Measurements from ENCODE around the gene CABP7.

The CABP7 gene

DNA sequence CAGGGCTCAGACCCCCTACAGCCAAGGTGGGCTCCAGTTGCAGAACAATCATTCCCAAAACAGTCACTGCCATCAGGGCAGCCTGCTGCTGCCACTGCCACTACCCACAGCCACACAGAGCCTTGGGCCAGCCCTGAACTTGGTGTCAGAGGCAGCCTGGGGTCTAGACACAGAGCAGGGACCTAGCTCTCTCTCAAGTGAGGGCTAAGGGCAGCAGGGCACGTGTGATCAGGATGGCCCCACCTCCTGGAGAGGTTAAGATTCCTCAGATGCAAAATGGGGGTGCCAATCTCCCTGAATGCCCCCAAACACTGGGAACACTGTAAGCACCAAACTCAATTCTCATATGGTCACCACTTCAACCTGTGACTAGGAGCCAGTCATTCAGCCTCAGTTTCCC, 15.6 kb downstream of the CABP7 start:
- no peak for DNase-seq (ENCODE audit: low read depth)
- no peak for TF ChIP-seq CTCF (IDR thresholded peaks at IDR 0.05; ENCODE audit: low read depth, low read length, missing control alignments)
- no peak overlapping the region for H3K4me3 ChIP-seq (ENCODE audit: low read depth, low read length)

DNA sequence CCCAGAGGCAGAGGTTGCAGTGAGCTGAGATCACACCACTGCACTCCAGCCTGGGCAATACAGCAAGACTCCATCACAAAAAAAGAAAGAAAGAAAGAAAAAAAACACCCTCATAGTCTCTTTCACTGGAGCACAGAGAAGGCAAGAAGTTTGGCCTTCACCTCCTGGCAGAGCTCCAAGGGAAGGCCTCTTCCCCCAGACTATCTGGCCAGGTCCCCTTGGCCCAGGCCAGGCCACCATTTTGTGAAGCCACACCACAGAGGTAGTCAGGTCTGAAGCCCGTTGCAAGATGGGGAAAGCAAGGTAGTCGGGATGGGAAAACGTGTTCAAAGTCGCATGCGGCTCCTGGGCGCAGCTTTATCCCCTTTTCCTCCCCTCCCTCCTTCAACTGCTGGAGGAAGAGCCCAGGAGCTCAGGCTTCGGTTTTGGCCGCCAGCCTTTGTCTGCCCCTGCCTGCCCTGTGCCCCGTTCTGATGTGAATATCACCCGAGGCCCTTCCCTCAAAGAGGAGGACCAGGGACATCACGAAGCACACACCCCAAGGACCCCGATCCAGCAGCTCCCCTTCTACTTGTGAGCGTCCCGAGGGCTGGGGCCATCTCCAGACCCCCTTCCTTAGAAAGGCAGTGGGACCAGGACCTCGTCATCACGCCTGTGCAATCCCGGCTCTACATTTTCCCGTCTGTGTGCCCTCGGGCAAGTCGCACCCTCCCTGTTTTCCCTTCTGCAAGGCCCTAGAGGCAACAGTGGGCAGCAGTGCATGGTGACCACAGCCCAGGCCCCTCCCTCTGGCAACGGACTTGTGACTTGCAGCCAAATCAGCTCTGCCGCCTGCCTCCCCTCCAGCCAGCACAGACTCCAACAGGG, 17.7 kb downstream of the CABP7 start:
- no peak overlapping the region for H3K4me3 ChIP-seq (ENCODE audit: low read depth, low read length)
- no peak for DNase-seq (ENCODE audit: low read depth)
- no peak for TF ChIP-seq CTCF (IDR thresholded peaks at IDR 0.05; ENCODE audit: low read depth, low read length, missing control alignments)

DNA sequence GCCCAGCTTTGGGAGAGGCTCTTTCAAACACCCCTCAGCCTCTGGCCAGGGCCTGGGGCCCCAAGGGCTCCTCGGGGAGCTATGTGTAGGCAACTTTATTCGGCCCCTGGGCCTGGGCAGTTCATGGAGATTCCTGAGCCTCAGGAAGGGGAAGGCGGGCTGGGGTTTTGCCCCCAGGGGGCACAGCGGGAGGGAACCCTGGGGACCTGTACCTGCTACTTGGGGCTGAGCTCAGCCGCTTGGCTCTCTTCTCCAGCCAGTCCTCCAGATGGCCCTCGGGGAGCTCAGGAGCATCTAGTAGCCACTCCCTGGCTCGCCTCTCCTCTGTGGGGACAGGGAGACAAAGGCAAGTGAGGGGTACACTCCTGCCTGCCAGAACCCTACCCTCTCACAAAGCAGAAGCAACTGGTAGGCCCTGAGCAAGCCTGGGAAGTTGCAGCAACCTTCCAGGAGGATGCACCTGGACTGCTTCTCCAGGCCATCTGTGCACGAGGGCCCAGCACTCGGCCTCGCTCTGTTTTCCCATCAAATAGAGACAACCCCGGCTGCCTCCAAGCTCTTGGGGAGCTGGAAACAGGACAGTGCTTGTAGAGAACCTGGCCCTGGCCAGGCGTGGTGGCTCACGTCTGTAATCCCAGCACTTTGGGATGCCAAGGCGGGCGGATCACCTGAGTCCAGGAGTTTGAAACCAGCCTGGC, 18.5 kb downstream of the CABP7 start:
- DNase-seq (ENCODE audit: low read depth), result no peak
- no peak overlapping the region for H3K4me3 ChIP-seq (ENCODE audit: low read depth, low read length)
- TF ChIP-seq CTCF (IDR thresholded peaks at IDR 0.05; ENCODE audit: low read depth, low read length, missing control alignments), result no peak

GRCh38 chr22:29739346-29739875, 19.6 kb downstream of the CABP7 start:
- TF ChIP-seq CTCF (IDR thresholded peaks at IDR 0.05; ENCODE audit: low read depth, low read length, missing control alignments), result no peak
- DNase-seq (ENCODE audit: low read depth), result no peak
- no peak overlapping the region for H3K4me3 ChIP-seq (ENCODE audit: low read depth, low read length)

- no peak for DNase-seq (ENCODE audit: low read depth)
- H3K4me3 ChIP-seq (ENCODE audit: low read depth, low read length), result no peak overlapping the region
- TF ChIP-seq CTCF (IDR thresholded peaks at IDR 0.05; ENCODE audit: low read depth, low read length, missing control alignments), result no peak
Observed at GRCh38 chr22:29740216-29740615, 20.4 kb downstream of the CABP7 start.

DNA sequence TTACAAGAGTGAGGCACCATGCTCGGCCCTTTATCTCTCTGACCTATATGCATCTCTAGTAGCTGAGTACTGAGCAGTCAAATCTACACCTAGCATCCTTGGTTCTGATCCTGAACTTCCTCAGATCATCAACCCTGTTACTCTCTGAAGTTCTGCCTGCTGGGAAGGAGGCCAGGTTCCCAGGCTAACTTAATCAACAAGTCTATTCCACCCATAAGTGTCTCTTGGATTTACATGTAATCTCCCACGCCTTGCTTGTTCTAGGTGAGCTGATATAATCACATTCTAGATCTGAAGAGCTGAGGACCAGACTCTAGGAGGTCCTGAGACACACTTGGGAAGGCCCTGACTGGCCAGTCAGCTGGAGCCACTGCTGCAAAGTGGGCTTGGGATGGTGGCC, 22.1 kb downstream of the CABP7 start:
- no peak overlapping the region for H3K4me3 ChIP-seq (ENCODE audit: low read depth, low read length)
- DNase-seq (ENCODE audit: low read depth), result no peak
- no peak for TF ChIP-seq CTCF (IDR thresholded peaks at IDR 0.05; ENCODE audit: low read depth, low read length, missing control alignments)
